Astrocyte (in vitro differentiated cells and primary cell): Measurements from ENCODE around the gene KCNH6.

Experiments used
- CTCF ChIP-seq: IDR thresholded peaks from 2 replicates; pipeline ENCODE4 v1.5.1; 2011; ENCODE audit warnings: low read depth, mild to moderate bottlenecking, inconsistent platforms, low read length, moderate library complexity; ENCODE audit not compliant: insufficient read depth
- EZH2 ChIP-seq: IDR thresholded peaks from 2 replicates; pipeline ENCODE4 v1.6.1; 2012; ENCODE audit warnings: mild to moderate bottlenecking, low read length, inconsistent platforms; ENCODE audit not compliant: insufficient read depth

GRCh38 chr17:63546308-63547082 is 23.3 kb downstream of the KCNH6 start:
- TF ChIP-seq CTCF (no peak), EZH2 (no peak)
